Suprapubic skin (tissue), 4 donors: Measurements from ENCODE around the gene RPS6KA5.

Experiments used
- POLR2A ChIP-seq, 2 donors: fragments of 450-650 bp; IDR thresholded peaks; one replicate each; pipeline ENCODE4 v1.6.1; 2017; ENCODE audit warnings: antibody characterized with exemption in 2 of 2, mild to moderate bottlenecking in 2 of 2, moderate library complexity in 2 of 2
- POLR2AphosphoS5 ChIP-seq, 3 donors: sonication (generic); formaldehyde crosslinking; IDR thresholded peaks; one replicate each; pipeline ENCODE4 v1.6.1; 2017; ENCODE audit warnings: antibody characterized with exemption in 3 of 3
- TF ChIP-seq, protein P1 (sequence below), 2 donors: fragments of 200-600 bp in 1 of 2; fragments of 450-650 bp in 1 of 2; sonication (generic) in 1 of 2; IDR thresholded peaks; one replicate each; pipeline ENCODE4 v1.5.1; 2016 to 2019; ENCODE audit warnings: antibody characterized with exemption in 2 of 2, mild to moderate bottlenecking in 1 of 2, moderate library complexity in 1 of 2

DNA sequence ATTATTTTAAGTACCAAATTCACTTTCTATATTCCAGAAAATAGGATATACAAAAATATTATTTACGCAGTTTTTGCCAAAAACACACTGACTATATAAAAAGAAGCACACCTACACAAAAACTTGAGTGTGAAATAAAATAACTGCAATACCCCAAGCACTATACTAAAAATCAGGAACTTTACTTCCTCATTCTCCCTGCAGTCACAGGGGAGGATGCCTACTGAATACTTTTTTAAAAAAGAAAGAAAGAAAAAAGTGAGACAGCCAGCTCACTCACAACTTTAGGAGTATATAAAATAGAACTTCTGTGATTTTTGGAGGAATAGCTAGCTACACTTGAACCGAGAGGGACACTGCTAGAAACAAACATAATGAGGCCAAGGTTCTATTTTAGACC, 12.2 kb downstream of the RPS6KA5 start:
- TF ChIP-seq, protein P1, sequence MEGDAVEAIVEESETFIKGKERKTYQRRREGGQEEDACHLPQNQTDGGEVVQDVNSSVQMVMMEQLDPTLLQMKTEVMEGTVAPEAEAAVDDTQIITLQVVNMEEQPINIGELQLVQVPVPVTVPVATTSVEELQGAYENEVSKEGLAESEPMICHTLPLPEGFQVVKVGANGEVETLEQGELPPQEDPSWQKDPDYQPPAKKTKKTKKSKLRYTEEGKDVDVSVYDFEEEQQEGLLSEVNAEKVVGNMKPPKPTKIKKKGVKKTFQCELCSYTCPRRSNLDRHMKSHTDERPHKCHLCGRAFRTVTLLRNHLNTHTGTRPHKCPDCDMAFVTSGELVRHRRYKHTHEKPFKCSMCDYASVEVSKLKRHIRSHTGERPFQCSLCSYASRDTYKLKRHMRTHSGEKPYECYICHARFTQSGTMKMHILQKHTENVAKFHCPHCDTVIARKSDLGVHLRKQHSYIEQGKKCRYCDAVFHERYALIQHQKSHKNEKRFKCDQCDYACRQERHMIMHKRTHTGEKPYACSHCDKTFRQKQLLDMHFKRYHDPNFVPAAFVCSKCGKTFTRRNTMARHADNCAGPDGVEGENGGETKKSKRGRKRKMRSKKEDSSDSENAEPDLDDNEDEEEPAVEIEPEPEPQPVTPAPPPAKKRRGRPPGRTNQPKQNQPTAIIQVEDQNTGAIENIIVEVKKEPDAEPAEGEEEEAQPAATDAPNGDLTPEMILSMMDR (IDR thresholded peaks at IDR 0.05): no peak
- TF ChIP-seq POLR2A (IDR thresholded peaks at IDR 0.05) (no peak), POLR2AphosphoS5 (IDR thresholded peaks at IDR 0.05) (no peak)
